ENCODE measurements around the gene GNAI3.

Gene GNAI3

GRCh38 chr1:109624201-109625010 is 76.0 kb downstream of the GNAI3 start:
- peak; percentile 30 for DNase-seq (ENCODE audit: low spot score)

GRCh38 chr1:109625176-109625575 is 76.8 kb downstream of the GNAI3 start:
- DNase-seq (ENCODE audit: low spot score): no peak

- no peak for DNase-seq (ENCODE audit: low spot score)
These were observed 77.5 kb downstream of the GNAI3 start for GRCh38 chr1:109625601-109626560.

GRCh38 chr1:109626682-109627408 is 78.4 kb downstream of the GNAI3 start:
- DNase-seq (ENCODE audit: low spot score): no peak

GRCh38 chr1:109627692-109628399 is 79.4 kb downstream of the GNAI3 start:
- no peak for DNase-seq (ENCODE audit: low spot score)

GRCh38 chr1:109628540-109629321 is 80.3 kb downstream of the GNAI3 start:
- DNase-seq (ENCODE audit: low spot score): no peak

GRCh38 chr1:109629372-109630030 is 81.1 kb downstream of the GNAI3 start:
- no peak for DNase-seq (ENCODE audit: low spot score)

GRCh38 chr1:109630081-109630897 is 81.9 kb downstream of the GNAI3 start:
- DNase-seq (ENCODE audit: low spot score): no peak

GRCh38 chr1:109630898-109631512 is 82.6 kb downstream of the GNAI3 start:
- no peak for DNase-seq (ENCODE audit: low spot score)

- no peak for DNase-seq (ENCODE audit: low spot score)
These were observed 83.4 kb downstream of the GNAI3 start for GRCh38 chr1:109631513-109632505.

GRCh38 chr1:109632671-109633346 is 84.4 kb downstream of the GNAI3 start:
- DNase-seq (ENCODE audit: low spot score): no peak

GRCh38 chr1:109634292-109634691 is 85.9 kb downstream of the GNAI3 start:
- DNase-seq (ENCODE audit: low spot score): no peak

GRCh38 chr1:109634771-109635750 is 86.6 kb downstream of the GNAI3 start:
- DNase-seq (ENCODE audit: low spot score): no peak

GRCh38 chr1:109635862-109636200 is 87.4 kb downstream of the GNAI3 start:
- DNase-seq (ENCODE audit: low spot score): no peak

- no peak for DNase-seq (ENCODE audit: low spot score)
These were observed 88.0 kb downstream of the GNAI3 start for GRCh38 chr1:109636201-109636952.
